GM21786 (cell line): ENCODE data around the gene PPAN.

Source experiments
- ATAC-seq: cut with Tn5 transposase; IDR thresholded peaks from one replicate; pipeline ENCODE4 v1.9.1; 2021; ENCODE audit not compliant: unreplicated experiment

Gene PPAN

DNA sequence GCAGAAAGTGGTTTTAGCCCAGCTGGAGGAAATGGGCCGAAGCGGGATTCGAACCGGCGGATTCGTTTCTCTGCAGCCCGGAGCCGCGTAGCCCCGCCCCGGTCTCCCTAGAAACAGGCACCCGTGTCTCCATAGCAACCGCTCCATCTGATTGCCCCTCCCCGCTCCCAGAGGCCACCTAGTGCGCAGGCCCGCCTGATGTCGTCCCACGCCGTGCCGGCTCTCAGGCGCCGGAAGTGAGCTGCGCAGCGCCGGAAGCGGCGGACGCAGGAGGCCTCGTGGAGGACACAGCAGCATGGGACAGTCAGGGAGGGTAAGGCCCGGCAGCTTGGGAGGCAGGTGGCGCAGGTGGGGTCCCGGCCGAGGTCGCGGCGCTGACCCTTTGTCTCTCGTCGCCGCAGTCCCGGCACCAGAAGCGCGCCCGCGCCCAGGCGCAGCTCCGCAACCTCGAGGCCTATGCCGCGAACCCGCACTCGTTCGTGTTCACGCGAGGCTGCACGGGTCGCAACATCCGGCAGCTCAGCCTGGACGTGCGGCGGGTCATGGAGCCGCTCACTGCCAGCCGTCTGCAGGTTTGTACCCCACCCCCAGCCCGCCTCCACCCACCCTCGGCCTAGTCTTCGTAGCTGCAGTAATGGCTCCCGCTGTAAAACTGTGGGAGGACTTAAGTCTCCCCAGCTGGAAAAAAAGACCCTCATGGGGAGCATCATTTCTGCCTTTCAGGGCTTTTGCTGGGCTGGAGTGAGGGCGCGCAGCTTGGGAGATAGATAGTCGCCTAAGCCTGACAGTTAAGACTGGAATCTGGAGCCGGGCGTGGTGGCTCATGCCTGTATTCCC, at the start of gene PPAN:
Gene PPAN (plus strand): TSS at position 263 of the 837 bp plus-strand sequence. CDS start 33 bp downstream, at position 296.
- ATAC-seq, result peak; percentile 43

DNA sequence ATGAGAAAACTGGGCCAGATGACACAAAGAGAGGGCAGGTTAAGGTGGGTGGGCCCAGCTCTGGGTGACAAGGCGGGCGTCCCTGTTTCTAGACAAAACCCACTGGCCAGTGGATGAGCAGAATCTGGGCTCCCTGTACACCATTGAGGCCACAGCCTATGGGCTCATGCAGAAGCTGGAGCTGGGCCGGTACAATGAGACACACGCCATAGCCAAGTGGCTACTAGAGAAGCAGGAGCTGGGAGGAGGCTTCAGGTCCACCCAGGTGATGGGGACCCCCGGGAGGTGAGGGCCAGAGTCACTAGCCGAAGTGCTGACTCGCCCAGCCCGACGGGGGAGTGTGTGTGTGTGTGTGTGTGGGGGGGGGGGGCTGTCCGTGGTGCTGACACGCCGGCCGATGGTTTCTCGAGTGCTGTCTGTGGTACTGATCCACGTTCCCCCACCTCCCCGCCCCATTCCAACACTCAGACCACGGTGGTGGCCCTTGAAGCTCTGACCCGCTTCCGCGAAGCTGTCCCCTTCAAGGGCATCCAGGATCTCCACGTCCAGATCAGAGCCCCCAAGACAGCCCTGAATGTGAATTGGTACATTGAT, 44.3 kb upstream of the PPAN start:
- no peak for ATAC-seq

- no peak for ATAC-seq
These were observed 38.0 kb upstream of the PPAN start for GRCh38 chr19:10068205-10068604.

- no peak for ATAC-seq
These were observed 37.1 kb upstream of the PPAN start for GRCh38 chr19:10069046-10069445.

GRCh38 chr19:10070730-10071446, 35.3 kb upstream of the PPAN start:
- no peak for ATAC-seq

- no peak for ATAC-seq
These were observed 32.0 kb upstream of the PPAN start for GRCh38 chr19:10074153-10074552.

GRCh38 chr19:10076535-10076934, 29.6 kb upstream of the PPAN start:
- no peak for ATAC-seq

DNA sequence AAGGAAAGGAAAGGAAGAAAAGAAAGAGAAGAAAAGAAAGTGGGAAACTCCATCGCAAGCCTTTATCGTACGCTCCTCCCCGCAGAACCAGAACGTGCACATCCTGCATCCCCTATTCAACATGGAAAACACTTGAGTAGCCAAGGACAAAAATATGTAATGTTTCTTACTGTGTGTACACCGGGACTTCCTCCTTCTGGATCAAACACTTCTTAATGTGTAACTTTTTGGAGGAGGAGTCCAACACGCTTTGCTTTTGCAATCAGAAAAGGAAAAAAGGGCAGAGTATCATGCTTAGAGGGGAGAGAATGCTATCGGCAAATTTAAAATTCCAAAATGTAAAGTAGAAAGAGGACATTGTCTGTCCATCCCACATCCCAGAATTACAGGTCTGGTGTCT, 27.8 kb upstream of the PPAN start:
- no peak for ATAC-seq

GRCh38 chr19:10079031-10079453, 27.1 kb upstream of the PPAN start:
- ATAC-seq, result no peak

DNA sequence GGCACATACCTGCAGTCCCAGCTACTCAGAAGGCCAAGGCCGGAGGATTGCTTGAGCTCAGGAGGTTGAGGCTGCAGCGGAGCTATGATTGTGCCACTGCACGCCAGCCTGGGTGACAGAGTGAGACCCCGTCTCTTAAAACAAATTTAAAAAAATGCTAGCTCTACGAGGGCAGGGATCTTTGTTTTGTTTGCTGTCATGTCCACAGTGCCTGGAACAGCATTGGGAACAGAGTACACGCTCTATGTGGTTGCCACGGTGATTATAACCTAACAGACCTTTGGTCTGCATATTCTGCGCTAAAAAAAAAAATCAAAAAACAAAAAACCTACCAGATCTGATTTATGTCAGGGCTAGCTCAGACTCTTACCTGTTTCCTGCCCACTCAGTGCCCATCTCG, 22.3 kb upstream of the PPAN start:
- ATAC-seq, result no peak

GRCh38 chr19:10084803-10085202, 21.4 kb upstream of the PPAN start:
- no peak for ATAC-seq

- peak; percentile 71 for ATAC-seq
These were observed 20.2 kb upstream of the PPAN start, which contains the start of gene SHFL for GRCh38 chr19:10085641-10086590. Gene SHFL, plus strand, starts transcription at chr19:10086317. Its CDS starts 111 bp downstream, at chr19:10086428.

DNA sequence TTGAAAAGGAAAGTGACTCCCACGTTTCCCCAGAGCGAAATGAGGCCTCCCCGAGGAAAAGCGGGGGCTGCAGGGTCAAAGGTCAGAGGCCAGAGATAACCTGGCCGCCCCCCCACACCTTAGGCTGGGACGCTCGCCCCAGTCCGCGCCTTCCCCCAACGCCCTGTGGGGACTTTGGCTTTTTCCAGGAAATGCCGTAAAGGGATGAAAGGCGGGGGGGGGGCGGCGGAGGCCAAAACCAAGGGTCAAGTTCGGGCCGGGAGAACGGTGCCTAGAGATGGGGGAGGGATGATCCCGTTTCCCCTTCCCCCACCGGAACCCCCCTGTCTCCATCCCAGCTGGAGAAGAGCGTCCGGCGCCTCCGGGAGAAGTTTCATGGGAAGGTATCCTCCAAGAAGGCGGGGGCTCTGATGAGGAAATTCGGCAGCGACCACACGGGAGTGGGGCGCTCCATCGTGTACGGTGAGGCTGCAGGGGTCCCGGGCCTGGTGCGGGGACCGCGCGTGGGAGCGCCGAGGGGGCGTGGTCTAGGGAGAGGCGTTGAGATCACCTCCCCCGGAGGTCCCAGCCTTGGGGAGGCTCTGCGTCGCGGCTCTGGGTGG, 19.5 kb upstream of the PPAN start:
- ATAC-seq, result peak; percentile 15

DNA sequence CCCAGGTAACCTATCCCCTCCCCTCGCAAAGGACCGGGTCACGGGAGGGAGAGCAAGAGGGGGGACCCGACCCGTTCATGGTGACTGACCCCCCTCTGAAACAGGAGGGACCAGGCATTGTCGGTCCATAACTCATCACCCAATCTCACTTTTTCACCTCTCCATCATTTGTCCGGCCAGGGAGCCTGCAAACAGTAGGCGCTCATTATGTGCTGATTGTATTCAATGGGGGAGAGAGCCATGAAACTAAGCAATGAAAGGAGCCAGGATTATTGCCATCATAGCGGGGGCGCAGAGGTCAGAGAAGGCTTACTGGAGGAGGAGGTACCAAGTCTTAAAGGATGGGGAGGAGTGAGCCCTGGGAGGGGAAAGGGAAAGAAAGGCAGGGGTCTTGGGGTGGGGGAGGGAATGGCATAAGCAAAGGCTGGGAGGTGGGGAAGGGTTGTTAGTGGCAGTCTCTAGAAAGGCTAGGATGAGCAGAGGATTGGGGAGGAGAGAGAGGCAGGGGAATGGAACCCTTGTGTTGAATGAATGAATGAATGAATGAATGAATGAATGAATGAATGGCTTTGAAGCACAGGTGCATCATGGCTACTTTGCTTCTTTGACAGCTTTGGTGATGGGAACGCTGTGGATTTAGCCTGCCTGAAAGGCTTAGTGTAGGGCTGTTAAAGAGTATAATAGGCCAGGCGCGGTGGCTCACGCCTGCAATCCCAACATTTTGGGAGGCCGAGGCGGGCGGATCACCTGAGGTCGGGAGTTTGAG, 18.7 kb upstream of the PPAN start:
- no peak for ATAC-seq

- no peak for ATAC-seq
These were observed 17.1 kb upstream of the PPAN start for GRCh38 chr19:10088949-10089554.

- ATAC-seq, result no peak
These were observed 16.3 kb upstream of the PPAN start for GRCh38 chr19:10089801-10090375.

- ATAC-seq, result no peak
These were observed 14.8 kb upstream of the PPAN start for GRCh38 chr19:10091370-10091687.

DNA sequence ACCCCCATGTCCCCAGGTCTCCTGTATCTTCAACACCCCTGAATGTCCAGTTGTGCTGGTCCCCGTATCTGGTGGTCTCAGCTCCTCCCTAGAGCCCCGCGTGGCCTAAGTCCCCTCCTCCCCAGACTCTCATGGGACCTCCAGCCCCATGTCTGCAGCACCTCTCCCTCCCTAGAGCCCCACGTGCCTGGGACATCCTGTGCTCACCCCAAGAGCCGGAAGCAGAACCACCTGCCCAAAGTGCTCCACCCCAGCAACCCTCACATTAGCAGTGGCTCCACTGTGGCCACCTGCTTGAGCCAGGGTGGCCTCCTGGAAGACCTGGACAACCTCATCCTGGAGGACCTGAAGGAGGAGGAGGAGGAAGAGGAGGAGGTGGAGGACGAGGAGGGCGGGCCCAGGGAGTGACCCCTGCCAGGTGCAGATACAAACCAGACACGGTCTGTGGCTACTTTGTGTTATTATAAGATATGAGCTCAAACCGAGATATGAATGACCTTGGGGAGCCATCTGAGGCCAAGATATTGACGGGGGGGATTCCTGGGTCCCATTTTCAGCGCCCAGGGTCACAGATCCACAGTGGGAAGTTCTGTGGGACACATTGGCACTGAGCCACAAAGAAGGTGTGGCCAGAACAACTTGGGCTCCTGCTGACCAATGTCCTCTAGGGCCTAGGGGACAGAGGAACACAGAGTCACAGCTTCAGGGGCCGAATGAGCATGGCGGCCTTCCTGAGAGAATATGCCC, 14.1 kb upstream of the PPAN start:
- no peak for ATAC-seq
